Middle frontal gyrus (tissue), 1 donor: Measurements from ENCODE around the gene CCR2.
"Not testable (repeated sequence)": the region's sequence is repeated elsewhere in the genome, so short reads cannot be mapped to it uniquely, and the experiment has no call there.

Source experiments
- DNase-seq: peaks from one replicate; pipeline ENCODE4 v3.0.0-alpha.2; 2015; ENCODE audit warnings: low spot score; ENCODE audit errors: extremely low spot score

CCR2 gene

GRCh38 chr3:46375814-46376213, 21.9 kb downstream of the CCR2 start:
- no peak for DNase-seq

DNA sequence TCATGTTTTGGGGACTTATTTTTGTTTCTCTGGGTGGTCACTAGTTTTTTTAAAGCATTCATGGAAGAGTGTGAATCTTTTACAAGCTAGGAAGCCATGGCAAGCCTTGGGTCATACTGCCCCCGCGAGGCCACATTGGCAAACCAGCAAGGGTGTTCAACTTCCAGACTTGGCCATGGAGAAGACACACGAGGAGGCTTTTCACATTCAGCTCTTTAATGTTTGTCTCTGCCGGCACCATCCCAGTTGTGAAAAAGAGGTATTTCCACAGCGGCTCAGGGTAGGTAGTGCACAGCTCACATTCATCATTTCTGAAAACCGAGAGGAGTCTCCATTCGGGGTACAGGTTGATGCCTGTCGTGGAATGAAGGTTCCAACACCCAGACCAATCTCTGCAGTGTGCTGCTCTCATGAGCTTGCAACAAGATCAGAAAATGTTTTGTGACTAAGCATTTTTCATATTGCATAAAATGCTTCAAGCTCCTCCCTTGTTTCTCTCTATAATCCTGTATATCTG, 24.6 kb downstream of the CCR2 start:
- DNase-seq, result no peak

DNA sequence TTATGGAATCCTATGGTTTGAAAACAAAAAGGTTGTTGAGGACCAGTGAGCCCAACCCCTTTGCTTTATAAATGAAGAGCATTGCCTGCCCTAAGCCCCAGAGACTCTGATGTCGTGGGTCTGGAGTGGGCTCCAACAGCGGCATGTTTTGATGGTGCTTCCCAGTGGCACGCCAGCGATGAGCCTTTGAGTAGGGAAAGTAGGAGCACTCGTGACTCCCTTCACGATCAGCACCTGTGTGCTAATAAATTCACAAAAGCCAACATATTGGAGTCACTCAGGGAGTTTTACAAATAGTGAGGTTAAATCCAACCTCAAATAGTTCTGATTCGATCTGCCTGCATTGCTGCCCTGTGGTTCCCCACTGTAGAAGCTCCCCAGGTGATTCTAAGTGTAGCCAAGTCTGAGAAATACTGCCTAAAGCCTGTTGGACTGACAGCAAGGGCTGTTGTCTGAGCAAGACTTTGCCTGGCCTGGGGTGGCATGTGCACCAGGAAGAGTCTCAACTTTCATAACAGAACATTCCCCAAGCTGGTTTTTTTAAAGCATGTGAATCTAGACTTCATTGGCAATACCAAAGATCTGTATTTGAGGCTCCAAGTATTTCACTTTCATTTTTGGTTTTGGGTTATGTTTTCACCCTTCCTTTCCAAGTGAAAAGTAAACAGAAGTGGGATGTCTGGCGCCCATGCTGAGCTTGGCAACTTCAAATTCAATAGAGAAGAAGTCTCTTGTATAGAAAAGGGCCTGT, 26.7 kb downstream of the CCR2 start:
- no peak for DNase-seq

DNA sequence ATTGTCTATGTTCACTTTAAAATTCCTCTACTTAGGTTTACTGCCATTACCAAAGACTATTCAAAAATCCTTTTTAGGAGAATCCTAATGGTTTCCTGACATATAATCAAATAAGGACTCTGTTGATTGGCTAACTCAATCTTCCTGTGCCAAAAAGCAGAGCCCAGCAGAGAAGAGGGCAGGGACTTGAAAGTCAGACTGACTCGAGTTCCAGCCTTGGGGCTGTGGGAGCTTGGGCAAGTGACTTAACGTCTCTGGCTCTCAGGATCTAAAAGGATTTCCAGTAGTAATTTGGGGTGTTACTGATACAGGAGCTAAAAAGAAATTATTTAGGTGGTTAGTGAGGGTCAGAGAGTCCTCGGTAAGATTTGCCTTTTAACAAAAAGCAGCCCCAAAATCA, 27.7 kb downstream of the CCR2 start:
- DNase-seq, result no peak

GRCh38 chr3:46383211-46383950, 29.5 kb downstream of the CCR2 start:
- DNase-seq, result no peak

DNA sequence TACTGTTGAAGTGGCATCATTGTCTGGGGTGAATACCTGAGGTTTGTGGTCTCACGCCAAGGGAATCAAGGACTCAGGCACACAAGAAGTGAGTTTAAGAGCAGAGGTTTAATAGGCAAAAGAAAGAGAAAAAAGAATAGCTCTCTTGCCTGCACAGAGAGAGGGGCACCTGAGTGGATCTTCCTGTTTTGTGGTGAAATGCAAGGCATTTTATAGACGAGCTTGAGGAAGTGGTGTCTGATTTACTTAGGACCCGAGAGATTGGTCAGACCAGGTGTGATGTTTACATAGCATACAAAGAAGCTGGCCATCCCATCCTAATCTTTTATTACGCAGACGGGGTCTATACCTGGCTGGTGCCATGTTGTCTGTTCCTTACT, 30.0 kb downstream of the CCR2 start:
- no peak for DNase-seq

DNA sequence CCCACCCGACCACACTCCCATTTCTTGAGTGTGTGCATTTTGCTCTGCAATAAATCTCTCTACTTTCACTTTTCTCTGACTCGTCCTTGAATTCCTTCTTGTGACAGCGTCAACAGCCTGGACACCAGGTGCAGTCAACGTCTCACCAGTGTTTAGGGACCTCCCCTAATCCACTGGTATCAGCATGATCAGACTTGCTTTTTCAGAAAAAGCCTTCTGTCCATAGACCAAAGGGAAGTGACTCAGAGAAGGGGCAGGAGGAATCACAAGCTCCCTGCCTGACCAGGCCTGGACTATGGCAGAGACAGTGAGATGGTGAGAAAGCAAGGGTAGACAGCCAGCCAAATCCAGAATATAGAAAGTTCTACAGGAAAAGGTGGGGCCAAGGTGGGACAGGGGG, 32.3 kb downstream of the CCR2 start:
- no peak for DNase-seq

GRCh38 chr3:46388847-46389246, 34.9 kb downstream of the CCR2 start:
- DNase-seq, result not testable (repeated sequence)

DNA sequence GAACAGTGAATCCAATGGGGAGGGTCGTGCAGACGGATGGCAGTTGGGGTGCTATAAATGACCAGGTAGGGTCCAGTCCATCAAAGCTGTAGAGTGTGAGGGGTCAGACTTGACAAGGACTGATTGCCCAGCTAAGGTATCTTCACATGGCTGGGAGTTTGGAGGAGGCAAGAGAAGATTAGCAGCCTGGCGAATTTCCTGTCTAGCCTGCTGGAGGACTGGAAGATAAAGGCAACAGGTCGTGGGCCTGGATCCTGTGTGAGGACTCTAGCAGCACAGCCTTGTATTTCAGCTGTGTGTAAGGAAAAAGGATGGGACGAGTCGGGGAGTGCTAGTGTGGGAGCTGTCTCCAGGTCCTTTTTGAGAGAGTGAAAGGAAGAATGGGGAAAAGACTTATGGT, 35.4 kb downstream of the CCR2 start:
- no peak for DNase-seq

GRCh38 chr3:46391526-46391925, 37.6 kb downstream of the CCR2 start:
- DNase-seq, result not testable (repeated sequence)

GRCh38 chr3:46393011-46393410, 39.1 kb downstream of the CCR2 start:
- DNase-seq, result no peak

DNA sequence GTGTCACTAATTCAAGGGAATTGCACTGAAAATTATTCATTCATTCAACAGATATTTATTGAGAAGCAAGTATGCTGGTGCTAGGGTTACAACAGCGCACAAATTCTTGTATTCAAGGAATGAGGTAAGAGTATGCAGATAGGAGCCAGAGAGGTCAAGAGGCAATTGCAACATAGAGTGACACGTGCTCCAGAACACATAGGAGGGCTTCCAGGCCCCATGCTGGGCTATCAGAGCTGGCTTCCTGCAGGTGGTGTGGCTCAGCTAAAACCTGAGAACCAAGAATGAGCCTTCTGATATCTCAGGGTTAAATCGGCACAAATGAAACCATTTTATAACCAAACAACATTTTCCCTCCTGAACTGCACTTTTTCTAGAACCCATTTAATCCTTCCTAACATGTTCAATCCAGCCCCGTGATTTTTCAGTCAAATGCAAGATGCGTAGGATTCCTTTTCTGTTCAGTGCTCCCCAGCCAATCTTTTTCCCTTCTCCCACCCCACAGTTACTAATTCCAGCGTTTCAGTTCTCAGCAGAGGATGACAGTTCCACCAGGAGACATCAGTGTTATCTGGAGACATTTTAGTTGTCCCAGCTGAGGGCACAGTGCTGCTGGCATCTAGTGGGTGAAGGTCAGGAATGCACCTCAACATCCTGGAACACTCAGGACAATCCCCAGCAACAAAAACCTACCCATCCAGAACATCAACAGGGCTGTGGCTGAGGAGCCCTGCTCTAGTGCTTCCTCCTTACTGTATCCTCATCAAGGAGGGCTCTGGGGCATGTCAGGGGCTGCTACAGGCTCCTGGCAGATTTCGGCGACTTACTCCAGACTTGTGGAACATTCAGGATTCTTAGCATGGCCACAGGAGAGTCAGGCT, 39.9 kb downstream of the CCR2 start:
- DNase-seq, result no peak

DNA sequence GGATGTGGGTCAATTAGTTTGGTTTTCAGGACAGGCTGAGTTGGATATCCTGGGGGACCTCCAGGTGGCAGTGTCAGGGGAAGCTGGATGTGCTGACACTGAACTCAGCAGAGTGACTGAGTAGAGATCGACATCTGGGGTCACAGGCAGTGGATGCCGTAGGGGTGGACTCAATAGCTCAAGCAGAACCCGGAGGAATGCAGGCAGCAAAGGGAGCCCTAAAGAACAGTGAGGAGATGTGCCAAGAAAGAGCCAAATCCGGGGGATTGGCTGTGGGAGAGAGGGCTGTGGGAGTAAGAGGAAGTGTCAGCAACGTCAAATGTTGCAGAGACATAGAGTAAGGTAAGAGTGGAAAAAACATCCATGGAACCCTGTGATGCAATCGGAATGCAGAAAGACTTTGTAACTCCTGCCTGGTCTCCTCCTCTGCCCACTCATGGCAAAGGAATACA, 41.3 kb downstream of the CCR2 start:
- DNase-seq, result no peak

- DNase-seq, result no peak
These were observed 42.0 kb downstream of the CCR2 start for GRCh38 chr3:46395766-46396530.

DNA sequence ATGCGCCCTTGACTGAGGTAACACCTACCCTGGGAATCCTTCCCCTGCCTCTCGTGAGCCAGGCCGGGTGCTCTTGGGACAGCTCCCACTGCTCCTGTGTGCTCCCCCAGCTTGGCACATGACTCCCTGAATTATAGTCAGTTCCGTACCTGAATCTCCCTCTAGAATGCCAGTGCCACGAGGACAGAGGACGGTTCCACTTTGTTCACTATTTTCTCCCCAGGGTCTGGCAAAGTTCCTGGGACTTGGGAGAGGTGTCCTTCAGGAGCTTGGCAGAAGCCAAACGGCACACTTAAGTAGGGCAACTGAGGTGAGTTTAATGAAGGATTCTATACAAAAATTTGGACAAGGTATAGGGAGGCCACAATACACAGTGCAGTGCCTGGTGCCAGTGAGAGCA, 43.2 kb downstream of the CCR2 start:
- no peak for DNase-seq

DNA sequence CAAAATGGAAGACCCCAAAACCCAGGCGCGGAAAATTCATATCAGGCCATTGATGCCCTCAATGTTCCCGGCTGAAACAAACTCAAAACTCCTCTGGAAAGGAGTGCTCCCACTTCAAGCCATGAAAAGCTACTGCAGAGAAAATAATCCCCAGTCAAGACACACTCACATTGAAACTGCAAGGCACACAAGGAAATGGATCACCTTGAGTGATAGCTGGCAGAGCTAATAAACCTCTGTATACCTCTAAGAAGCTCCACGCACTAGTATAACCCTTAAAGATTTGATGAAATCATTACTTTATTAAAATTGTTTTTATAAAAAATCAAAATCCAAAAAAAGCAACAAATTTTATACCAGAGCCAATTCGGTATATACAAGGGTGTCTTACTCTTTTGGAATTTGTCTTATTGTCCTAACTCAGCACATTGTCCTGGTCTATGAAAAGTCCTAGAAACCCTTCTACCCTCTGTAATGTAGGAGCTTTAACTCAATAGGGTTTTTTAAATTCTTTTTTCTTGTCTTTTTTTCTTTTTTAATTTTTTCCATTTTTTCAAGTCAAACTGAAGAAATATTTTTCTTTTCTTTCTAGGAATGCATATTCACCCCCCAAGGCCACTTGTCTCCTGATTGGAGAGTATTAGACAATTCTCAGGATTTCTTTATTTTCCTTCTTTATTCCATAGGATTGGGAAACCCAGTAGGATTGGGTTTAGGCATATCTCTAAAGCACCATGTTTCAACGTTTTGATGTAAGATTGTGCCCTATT, 44.5 kb downstream of the CCR2 start:
- no peak for DNase-seq

DNA sequence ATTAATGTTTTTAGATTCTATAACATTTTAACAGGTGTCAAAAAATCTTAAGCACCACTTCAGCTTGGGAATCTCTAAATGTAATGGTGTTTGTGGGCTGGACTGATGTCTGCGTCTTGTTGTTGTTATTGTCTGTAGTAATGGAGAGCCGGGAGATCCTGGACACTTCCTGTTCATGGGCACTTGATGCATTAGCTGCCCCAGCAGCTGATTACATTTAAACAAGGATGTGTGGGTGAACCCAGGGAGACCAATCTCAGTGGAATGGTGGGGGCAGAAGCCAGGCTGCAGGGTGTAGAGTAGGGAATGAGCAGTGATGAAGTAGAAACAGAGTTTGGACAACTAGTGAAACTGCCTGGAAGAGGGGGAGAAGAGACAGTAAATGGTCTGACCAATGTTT, 45.2 kb downstream of the CCR2 start:
- no peak for DNase-seq

DNA sequence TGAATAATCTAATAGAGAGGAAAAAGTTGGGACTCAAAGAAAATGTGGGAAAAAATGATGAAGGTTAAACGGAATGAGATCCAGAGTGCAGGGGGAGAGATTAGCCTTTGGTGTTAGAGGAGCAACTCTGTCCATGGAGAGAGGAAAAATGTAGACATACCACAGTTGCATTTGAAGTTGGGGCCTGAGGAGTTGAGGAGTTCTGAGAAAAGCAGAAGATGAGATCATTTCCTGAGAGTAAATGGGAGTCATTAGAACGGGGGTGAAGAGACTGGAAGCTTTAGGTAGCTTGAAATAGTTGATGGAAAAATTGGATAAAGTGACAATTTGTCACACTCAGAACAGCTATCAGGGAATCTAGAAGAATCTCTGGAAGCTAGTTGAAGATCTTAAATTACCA, 45.6 kb downstream of the CCR2 start:
- DNase-seq, result no peak

GRCh38 chr3:46400000-46400734, 46.3 kb downstream of the CCR2 start:
- no peak for DNase-seq

DNA sequence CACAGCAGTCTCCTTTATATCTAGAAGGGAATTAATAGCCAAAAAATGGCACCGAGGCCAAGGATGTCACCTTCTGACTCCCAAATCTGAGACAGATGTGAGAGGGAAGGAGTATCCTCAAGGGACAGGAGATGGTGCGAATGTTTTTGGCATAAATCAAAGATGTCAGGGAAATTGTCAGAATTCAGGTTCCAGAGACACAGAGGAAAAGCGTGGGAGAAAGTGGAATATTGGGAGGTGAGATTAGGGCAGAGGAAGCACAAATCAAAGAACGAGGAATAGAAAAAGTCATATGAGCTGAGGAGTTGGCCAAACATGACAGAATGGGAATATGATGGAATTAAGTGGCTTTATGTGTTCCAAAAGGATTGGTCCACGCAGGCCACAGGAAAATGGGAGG, 46.9 kb downstream of the CCR2 start:
- DNase-seq, result no peak
